Endometrial microvascular endothelial cells (primary cell): ENCODE measurements around the gene MAD1L1. TPM values are rescaled to one million over a fixed set of nuclear protein-coding genes. Genes with fewer than 3 reads are reported as not detected.
"Not testable (repeated sequence)": the region's sequence is repeated elsewhere in the genome, so short reads cannot be mapped to it uniquely, and the experiment has no call there.

Source experiments
- in situ Hi-C: cut with HindIII; loops from 2 replicates; pipeline ENCODE4 v1.10.0; 2017; ENCODE audit warnings: low sequenced_read_pairs, low pct_unique_long_range_greater_than_20kb; ENCODE audit errors: inconsistent ontology term
- total RNA-seq: library from RNA; depleted of rRNA; stranded (reverse); fragments of >200 nt; gene quantifications from one replicate; pipeline ENCODE4 v1.2.3, GENCODE V29; 2015; ENCODE audit errors: inconsistent ontology term

The MAD1L1 gene
- total RNA-seq, 1 donor from 2014 or later, result 44.7 TPM

GRCh38 chr7:2000746-2001321 is 231.9 kb downstream of the MAD1L1 start:
- in situ Hi-C loops, result no loop called here

GRCh38 chr7:2000153-2000687 is 232.5 kb downstream of the MAD1L1 start:
- in situ Hi-C loops, result no loop called here

DNA sequence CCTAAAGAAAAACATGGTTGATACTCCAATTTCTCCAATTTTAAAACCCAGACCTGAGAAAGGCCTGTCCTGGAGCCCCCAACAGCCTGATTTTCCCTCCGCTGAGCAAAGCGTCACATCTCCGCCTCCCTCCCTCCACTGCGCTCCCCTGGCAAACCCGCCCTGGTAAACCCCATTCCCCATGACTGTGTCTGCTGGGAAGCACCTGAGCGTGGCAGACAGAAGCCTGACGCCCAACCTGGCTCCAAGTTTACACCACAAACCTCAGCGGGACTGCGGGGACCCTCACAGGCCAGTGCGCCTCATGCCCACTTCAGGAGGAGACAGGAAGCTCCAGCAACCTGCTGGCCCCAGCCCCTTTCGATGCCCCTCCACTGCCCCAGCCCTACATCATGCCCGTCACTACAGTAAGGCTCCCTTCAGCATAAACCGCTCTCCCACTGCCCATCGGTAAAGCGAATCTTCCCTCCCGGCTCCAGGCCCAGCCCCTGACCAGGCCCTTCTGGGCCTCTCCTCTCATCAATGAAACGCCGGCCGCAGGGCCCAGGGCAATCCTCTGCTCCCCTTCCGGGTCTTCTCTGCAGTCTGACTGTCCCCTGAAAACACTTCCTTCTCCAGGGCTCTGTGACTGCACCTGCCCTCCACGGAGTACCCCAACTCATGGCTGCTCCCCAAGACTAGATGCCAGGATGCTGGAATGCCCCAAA is 233.3 kb downstream of the MAD1L1 start:
- in situ Hi-C loops, result no loop called here

GRCh38 chr7:1998146-1998545 is 234.6 kb downstream of the MAD1L1 start:
- in situ Hi-C loops, result no loop called here

- in situ Hi-C loops, result no loop called here
These were observed 235.1 kb downstream of the MAD1L1 start for GRCh38 chr7:1997537-1998076.

DNA sequence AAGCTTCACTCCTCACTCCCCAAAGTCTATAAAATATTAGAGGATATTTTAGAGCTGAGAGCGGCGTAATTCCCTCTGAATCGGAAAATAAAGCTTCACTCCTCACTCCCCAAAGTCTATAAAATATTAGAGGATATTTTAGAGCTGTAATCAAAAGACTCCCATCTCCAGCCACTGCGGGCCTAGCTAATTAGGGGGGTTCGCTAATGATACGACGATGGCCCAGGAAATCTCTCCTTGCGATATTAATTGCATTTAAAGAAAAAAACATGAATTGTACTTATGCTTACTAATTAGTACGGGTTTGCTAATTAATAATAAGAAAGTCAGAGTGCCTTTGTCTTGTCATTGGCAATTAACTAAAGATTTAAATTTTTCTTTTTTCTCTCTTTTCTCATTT is 235.9 kb downstream of the MAD1L1 start:
- in situ Hi-C loops, result no loop called here

DNA sequence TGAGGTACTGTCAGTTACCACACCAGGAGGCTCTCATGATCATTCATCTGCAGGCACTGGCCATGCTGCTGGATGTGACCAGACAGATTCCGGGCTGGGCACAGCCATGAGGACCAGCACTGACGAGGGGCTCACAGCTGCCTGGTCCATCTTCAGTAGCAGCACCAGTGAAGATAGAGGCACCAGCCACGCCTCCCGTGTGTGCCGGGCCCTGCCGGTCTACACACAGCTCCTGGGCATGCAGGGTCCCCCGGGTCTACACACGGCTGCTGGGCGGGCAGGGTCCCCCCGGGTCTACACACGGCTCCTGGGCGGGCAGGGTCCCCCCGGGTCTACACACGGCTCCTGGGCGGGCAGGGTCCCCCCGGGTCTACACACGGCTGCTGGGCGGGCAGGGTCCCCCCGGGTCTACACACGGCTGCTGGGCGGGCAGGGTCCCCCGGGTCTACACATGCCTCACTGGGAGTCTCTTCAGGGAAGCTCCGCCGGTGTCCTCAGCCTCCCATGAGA is 236.8 kb downstream of the MAD1L1 start:
- in situ Hi-C loops, result not testable (repeated sequence)

GRCh38 chr7:1995426-1995825 is 237.3 kb downstream of the MAD1L1 start:
- in situ Hi-C loops, result no loop called here

DNA sequence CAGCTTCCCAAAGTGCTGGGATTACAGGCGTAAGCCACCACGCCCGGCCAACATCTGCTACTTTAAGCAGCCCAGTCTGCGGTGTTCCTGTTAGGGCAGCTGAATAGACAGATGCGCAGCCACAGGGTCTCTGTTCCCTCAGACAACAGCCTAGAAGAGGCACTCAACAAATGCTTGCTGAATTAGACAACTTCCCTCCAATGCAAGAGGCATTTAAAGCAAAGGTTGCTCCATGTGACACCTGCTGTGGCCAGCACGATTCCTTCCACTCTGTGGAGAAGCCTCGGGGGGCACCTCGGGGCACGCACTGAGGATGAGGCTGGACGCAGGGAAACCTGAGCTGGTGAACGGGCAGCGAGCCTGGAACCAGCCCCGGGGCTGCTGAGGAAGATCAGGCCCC is 237.8 kb downstream of the MAD1L1 start:
- in situ Hi-C loops, result no loop called here

DNA sequence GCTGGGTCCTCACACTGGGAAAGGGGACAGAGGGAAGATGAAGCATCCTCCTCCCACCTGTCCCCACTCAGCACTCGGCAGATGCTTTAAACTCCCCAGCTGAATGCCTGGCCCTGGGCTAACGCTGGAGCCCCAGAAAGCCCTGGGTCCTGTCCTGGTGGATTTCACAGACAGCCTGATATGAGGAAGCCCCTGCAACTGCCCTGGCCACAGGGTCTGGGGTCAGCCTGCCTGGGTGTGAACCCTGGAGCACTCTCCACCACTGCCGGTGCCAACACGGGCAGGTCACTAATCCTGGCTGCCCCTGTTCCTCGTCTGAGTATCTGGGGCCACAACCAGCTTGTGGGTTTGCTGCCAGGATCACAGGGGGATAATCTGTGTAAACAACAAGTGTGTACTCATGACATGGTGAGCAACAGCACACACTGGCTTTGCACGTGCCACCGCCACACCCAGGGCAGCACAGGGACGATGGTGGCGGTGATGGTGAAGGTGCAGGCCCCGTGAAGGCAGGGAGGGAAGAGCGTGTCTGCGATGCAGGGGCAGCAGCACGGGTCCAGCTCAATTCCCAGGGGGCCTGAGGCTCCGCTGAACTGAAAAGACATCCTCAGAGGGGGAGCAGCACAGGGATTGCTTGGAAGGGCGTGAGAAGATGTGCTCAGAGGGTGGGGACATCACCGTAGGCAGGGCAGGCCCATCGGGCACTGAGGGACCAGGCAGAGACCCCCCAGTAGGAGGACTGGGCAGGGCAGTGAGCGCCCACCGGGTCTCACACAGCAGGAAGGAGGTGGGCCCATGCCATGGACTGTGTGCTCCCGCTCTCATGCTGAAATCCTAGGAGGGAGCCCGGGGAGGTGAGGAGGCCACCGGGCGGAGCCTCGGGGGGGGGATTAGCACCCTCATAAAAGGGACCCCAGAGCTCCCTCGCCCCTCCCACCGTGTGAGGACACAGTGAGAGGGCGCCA is 238.7 kb downstream of the MAD1L1 start:
- in situ Hi-C loops, result no loop called here

GRCh38 chr7:1993031-1993695 is 239.6 kb downstream of the MAD1L1 start:
- in situ Hi-C loops, result no loop called here

GRCh38 chr7:1992554-1992953 is 240.2 kb downstream of the MAD1L1 start:
- in situ Hi-C loops, result no loop called here

DNA sequence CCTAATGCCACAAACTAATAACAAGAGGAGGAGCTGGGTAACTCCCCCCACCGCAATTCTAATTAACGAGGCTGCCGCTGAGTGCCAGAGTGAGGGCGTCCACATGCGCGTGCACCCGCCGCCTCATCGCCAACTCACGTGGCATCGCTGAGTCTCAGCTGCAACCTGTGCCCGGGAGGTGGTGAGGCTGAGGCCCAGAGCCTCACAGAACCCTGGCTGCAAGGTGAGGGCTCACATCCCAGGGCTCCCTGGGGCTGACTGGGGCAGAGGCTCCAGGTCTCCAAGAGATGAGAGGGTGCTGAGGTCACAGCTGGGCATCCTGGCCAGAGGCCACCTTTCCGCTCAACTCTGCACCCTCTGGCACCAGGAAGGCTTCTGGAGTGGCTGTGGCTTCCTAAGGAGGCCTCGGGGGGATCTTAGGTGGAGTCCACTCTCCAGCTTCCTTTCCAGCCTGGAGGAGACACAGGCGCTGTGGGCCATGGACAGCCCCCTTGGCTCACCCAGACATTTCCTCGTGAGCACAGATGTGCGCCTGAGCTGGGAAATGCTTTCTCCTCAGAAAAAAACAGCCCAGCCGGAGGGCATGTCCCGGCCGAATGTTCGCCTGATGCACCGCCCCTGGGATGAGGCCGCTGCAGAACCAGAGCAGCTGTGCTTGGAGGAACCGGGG is 242.6 kb downstream of the MAD1L1 start:
- in situ Hi-C loops, result no loop called here

DNA sequence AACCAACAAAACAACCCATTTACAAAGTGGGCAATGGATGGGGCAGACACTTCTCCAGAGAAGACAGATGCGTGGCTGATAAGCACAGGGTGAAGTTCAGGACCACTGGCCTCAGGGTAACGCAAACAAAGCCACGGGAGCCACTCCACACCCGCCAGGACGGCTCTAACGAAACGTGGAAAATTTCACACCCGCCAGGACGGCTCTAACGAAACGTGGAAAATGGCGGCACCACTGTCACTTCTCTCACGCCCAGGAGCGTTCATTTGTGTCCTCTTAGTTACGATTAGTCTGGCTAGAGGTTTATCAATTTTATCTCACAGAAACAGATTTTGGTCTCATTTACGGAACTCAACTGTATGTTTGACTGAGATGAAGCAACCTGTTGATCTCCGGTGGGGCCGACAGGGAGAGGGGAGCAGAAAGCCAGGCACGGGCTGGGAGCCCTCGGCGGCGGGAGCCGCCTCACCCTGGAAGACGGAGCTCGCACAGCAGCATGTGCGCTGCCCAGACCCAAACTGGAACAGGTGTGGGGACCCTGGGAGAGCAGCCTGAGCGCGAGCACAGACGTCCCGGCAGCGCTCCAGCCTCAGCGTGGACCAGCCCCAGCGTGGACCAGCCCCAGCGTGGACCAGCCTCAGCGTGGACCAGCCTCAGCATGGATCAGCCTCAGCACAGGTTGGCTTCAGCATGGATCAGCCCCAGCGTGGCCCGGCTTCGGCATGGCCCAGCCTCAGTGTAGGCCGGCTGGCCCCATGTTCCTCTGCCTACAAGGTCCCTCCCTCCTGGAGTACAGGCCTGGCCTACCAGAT is 243.5 kb downstream of the MAD1L1 start:
- in situ Hi-C loops, result no loop called here

DNA sequence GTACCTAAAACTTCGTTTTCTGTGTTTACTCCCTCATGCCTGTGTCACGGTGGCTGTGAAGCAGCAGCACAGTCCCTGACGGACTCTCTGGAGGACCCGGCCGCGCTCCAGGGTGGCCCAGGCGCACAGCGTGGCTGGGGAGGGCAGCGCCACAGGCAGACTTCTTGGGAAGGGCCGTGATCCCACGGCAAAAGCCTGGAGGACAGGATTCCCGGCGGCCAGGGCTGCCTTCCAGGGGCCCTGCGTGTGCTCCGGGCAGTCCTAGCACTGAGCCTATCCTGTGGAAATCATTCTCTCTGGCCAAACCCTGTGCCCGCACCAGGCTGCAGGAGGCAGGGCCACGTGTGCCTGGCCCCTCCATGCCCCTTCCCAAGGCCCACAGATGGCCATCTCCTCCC is 244.2 kb downstream of the MAD1L1 start:
- in situ Hi-C loops, result no loop called here

DNA sequence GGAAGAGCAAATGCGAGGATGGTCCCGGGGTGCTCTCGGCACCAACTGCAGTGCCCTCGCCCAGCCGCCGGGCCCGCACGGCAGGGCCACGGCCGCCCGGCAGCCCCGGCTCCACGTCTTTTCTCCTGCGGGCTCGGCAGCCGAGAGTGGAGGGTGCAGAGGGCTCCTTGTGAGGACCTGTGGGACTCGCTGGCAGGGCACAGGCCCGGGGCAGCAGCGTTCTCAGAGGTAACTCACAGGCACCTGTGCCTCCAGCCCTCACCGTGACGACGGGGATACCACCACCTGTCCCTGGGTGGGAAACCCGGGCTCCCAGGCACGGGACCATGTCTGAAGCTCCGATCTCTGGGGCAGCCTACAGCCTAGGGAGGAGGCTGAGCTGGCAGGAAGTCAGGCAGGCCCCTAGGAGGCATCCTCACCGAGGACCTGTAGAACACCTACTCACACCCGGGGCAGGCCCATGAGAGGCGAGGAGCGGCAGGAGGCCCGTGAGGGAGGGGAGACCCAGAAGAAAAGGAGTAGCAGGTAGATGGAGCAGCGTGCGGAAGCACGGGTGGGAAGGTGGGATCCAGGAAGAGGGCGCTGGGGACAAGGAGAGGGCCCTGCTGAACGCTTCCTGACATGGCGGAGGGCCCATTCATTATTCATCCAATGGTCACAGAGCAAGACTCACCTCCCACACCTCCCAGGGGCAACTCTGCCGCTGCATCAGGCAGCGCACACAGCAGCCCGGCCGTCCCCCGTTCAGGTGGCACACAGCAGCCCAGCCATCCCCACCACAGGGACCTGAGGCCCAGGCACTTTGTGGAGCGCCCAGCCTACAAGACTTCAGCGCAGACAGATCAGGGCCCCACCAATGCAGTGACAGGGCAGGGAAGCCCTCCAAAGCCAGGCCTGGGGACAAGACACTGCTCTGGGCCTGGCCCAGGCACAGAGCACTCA is 244.9 kb downstream of the MAD1L1 start:
- in situ Hi-C loops, result no loop called here
